Lung microvascular endothelial cell (primary cell): ENCODE measurements around the gene CCHCR1. TPM values are rescaled to one million over a fixed set of nuclear protein-coding genes. Genes with fewer than 3 reads are reported as not detected.
A peak's percentile ranks its signal among the peaks of the same experiment; 100 is the strongest.
"Not testable (repeated sequence)": the region's sequence is repeated elsewhere in the genome, so short reads cannot be mapped to it uniquely, and the experiment has no call there.

Experiments
- DNase-seq, 2 donors: peaks; one replicate each; pipeline versions ENCODE4 v3.0.0 to v3.0.0-alpha.2; 2010; ENCODE audit warnings: low read depth in 2 of 2
- total RNA-seq: library from RNA; depleted of rRNA; stranded (reverse); fragments of >200 nt; gene quantifications from 2 replicates; pipeline ENCODE4 v1.2.1, GENCODE V29; 2014

Gene CCHCR1
- total RNA-seq, 1 donor from 2014 or later: 7.7 TPM

DNA sequence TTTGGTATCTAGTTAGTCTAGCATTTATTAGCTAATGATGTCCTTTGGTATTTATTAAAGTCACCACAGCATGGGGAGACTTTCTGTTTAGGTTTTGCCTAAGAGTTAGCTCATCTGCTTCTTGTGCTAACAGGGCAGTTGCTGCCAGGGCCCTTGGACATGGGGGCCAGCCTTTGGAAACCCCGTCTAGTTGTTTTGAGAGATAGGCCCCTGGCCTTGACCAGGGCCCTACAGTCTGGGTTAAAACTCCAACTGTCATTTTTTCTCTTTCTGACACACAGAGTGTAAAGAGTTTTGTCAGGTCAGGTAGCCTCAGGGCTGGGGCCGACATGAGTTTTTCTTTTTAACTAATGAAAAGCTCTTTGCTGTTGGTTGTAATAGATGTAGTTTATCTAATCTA, 25.7 kb upstream of the CCHCR1 start:
- DNase-seq: not testable (repeated sequence)

DNA sequence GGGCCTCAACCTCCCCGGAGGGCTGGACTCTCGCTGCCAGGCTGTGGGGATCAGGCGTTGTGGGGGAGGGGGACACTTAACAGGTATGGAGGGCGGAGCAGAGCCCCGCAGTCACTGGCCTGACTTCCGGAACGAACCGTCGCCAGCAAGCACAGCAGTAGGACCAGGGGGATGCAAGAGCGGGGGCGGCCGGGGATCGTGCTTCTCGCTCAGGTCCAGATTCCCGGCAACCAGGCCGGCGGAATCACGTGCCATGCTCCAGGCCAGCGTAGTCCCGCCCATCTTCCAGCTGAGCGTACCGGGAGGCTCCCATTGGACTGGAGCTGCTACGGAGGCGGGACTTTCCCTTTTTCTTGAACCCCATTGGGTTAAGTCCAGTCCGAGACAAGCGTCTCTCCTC, 22.9 kb upstream of the CCHCR1 start:
- DNase-seq: peak; percentile 44 to 69

DNA sequence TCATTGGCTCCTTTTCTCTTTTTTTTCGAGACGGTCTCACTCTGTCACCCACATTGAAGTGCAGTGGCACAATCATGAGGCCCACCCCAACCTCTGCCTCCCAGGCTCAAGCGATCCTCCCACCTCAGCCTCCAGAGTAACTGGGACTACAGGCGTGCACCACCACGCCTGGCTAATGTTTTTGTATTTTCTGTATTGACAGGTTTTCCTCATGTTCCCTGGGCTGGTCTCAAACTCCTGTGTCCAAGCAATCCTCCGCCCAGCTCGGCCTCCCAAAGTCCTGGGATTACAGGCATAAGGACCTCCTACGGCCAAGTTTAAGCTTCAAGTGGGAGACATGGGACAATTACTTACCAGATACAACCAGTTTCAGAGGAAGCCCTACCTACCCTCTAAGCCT, 22.3 kb upstream of the CCHCR1 start:
- DNase-seq: no peak

DNA sequence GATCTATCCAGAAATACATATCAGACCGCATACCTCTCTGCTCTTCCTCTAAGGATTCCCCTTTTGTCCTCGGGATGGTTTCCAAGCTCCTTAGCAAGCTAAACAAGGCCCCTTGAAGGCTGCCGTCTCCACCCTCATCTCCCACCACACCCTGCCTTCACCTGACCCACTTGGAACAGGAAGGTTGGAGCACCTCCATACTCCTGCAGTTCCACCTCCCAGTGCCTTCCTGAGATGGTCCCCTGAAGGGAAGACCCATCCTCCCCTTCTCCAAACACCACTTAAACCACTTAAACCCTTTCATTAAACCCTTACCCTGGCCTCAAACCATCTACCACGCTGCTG, 21.4 kb upstream of the CCHCR1 start:
- no peak for DNase-seq

DNA sequence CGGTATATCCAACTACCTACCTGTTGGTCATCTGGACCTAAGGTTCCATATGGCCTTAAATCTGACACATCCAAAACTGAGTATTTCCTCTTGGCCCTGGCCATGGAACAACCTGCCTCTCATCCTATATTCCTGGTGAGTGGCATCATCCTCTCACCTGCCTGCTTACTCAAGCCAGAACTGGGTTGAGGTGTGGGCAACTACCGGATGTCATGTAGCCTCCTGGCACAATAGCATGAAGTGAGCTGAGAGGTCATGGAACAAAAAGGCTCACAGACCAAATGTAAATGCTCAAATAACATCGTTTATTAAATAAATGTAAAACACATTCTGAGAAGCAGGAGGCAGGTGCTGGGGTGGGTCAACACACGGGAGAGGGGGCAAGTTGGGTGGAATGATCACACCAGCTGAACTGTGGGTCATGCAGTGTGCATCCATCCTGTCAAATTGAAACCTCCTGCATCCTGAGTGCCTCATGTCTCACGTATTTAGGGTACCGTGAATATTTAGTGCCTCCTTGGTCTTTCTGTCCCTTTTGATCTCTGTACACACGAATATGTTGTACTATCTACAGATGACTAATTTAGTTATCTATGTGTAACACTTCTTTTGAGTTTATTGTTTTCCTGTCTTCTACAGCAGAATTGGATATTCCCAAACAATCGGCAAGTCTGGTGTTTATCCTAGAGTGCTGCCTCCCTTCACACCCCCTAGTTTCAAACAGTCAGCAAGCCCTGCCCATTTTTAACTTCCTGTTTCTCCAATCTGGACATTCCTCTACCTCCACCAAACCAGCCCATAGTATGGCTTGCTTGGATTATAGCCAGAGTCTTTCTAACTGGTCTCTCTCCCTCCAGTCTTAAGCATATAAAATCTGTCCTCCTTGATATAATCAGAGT, 20.8 kb upstream of the CCHCR1 start:
- DNase-seq: peak; percentile 19 to 39

DNA sequence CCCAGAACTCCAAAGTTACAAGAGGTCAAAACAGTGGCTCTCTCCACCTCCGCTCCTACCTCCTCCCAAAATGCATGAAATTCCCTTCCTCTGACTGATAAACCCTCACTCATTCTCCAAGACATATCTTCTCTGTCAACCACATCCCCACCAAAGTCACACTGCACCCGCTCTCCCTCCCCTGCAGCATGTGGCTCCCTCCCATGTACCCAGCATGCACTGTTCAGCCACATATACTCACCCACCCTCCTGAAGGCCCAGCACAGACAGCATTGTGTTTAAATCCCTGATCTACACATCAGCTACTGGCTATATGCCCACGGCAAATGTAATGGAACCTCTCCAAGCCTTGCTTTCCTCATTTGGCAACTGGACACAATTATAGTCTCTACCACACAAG, 18.4 kb upstream of the CCHCR1 start:
- peak in 1 of 2 donors; percentile 57 for DNase-seq

DNA sequence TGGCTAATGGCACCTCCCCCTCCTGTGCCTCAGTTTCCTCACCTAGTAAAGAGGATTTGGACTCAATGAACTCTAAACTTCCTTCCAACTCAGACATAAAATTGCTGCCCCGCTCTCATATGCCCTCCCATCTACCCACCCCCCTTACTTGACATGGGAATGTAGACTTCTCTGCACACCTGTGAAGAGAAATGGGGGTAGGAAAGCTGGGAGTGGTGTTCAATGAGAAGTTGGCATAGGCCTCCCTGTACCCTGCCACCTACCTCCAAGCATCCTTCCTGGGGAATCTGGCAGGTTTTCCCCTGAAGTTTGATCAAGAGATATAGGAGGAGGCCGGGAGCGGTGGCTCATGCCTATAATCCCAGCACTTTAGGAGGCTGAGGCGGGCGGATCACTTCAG, 16.8 kb upstream of the CCHCR1 start:
- DNase-seq: no peak

DNA sequence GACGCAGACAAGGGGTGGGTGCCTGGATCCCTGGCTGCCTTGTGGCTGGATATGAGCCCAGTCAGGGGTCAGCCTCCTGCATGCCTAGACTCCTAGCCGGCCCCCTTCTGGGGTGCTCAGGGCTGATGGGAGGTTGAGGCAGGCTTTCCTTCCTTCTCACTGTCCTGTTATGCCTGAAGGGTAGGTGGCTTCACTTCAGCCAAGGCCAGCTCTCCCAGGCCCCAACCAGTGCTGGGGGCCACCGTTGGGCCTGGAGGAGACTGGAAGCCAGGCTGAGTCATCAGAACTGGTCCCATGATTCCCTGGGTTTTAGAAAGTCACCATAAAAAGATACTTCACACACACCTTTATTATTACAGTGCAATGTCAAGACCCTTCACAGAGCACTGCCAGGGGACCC, 15.8 kb upstream of the CCHCR1 start:
- no peak for DNase-seq

DNA sequence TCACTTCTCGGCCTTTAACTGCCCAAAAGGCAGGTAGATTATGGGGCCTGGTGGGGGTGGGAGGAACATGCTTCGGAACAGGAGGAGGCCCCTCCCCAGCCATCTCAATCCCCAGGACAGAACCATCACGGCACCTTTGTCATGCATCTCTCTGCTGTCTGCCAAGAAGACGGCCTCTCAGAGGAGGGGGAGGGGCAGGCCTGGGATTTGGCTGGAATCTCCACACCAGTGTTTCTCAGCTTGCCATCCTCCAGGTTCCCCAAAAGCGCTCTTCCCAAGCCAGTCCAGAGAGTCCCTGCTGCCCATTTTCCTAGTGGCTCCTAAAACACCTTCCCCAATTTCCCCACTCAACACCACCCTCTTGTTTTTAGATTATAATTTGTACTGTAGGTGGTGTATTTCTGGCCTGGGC, 15.4 kb upstream of the CCHCR1 start:
- no peak for DNase-seq

DNA sequence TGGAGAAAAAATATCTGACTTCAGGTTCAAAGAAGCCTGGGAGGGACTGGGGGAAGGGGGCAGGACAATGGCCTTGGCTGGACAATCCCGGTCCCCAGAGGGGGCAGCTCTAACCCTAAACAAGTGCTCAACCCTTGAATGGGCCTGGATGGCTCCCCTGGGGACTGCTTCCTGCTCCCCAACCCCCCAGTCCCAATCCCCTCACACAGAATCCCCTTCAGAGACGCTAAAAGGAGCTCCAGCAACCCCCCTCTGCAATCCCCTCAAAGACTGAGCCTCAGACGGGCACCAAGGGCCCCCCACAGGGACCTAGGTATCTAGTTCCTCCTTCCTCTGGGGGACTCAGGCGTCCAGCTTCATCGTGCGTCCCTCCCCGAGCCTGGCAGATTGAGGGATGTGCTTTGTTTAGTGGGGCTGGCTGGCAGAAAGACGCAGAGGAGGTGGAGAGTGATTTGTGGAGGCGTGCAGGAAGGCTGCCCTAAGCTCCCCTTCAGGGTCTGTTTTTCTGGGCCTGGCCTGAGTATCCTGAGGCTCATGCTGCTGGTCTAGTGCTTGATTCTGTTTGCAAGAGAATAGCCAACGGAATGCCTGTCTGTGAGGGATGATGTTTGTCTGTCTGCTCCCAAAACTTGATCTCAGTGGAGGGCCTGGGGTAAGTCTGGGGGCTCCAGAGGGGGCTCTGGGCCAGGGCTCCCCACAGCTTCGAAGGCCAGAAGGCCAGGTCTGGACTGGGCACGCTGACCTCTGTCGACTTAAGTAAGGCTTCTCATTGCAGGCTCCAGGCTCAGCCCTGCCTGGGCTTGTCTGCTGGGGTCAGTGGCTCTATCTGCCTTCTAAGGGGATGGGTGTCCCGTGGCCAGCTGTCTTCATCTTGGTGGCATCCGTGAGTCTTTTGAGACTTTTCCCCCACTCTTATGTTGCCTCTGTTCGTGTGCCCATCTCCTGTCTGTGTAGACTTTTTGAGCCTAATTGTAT, 14.6 kb upstream of the CCHCR1 start:
- DNase-seq: no peak

DNA sequence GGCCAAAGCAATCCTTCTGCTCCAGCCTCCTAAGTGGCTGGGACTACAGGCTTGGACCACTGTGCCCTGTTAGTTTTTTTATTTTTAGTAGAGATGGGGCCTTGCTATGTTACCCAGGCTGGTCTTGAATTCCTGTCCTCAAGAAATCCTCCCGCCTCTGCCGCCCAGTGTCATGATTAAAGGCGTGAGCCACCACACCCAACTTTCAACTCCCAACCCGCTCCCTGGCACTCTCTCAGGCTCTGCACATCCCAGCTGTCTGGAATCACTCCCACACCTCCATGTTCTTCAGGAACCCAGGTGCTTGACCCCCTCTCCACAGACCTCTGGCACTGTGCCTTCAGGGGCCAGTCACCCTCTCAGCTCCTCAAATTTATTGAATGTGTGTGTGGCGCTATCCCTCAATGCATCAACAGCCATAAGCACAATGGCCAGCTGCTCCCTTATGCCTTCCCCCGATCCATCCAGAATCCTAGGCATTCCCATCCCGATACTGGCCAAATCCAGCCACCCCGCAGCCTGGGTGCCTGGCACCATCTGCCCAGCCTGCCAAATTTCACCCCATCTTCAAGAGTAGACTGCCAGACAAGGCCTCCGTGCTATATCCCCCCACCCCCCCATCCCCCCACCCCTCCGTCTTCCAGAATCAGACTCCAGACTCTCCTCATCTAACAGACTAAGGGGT, 13.5 kb upstream of the CCHCR1 start:
- DNase-seq: no peak

DNA sequence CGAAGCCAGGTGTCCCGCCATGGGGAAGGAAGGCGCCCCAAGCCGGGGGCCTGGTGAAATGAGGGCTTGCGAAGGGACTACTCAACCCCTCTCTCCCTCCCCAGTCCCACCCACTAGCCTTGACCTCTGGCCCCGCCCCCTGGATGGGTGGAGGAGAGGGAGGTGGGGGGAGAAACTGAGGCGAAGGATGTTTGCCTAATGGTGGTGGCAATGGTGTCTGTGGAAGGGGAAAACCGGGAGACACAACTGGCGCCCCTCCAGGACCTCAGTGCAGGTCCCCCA, 12.9 kb upstream of the CCHCR1 start, which contains the start of gene POU5F1:
Gene POU5F1, minus strand, starts transcription at position 83 of the 282 bp plus-strand sequence. Its CDS starts 62 bp downstream, at position 21.
- DNase-seq: no peak

DNA sequence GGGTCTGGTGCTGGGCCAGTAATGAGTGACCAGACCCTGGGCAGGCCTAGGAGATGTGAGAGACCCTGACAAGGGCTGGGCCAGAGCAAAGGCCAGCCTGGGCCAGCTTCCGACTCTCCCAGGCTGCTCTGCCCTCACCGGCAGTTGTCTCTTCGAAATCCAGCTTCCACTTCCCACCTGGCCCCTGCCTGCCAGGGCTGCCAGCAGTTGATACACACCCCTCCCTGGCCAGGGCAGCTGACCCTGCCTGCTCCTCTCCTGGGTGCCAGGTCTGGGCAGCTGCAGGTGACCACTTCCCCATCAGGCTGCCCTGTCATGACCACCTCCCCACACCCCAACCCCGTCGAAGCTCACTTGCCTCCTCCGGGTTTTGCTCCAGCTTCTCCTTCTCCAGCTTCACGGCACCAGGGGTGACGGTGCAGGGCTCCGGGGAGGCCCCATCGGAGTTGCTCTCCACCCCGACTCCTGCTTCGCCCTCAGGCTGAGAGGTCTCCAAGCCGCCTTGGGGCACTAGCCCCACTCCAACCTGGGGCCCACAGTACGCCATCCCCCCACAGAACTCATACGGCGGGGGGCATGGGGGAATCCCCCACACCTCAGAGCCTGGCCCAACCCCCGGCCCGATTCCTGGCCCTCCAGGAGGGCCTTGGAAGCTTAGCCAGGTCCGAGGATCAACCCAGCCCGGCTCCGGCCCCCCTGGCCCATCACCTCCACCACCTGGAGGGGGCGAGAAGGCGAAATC, 12.4 kb upstream of the CCHCR1 start:
- not testable (repeated sequence) for DNase-seq

DNA sequence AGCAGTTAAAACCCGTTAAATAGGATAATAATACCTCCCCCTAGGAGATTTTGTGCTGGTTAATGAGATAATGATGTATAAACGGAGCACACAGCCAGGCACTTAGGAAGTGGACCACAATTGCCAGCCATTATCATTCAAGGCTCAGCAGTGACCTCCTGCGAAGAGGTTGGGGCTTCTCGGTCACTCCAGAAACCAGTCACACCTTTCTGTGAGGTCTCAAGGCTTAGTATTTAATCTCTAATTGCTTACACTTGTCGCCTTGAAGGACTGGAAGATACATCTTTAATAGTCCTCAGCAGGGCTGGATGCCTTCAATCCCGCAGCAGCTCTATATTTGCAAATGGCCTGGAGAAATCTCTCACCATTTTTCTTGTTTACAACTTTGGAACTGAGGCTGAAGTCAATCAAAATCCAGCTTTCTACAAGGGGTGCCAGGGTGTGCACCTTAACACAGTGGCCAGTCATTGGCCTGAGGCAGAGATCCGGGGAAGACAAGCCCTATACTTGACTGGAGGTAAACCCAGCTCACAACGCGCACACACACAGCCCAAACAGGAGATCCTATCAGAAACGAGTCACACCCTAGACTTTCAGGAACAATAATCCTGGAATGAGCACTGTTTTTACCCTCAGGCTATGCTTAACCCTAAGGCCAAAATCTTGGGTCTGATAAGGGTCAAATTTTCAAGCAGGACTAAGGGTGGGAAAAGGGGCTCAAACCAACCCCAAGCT, 11.7 kb upstream of the CCHCR1 start:
- DNase-seq: no peak

DNA sequence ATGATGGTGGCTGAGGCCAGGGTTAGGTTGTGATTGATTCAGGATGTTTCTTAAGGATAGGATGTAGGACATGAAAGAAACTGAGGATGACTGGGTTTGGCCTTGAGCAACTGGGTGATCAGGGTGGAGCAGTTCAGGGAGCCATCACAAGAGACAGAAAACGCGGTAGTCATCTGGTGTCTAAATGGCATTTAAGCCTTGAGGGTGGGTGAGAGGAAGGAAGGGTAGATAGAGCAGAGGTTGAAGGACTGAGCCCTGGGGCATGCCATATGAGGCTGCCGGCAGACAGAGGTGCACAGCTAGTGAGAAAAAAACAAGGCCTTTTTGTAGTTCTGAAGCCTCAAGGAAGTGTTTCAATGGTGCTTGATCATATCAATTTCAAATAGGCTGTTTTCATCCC, 11.0 kb upstream of the CCHCR1 start:
- no peak for DNase-seq

DNA sequence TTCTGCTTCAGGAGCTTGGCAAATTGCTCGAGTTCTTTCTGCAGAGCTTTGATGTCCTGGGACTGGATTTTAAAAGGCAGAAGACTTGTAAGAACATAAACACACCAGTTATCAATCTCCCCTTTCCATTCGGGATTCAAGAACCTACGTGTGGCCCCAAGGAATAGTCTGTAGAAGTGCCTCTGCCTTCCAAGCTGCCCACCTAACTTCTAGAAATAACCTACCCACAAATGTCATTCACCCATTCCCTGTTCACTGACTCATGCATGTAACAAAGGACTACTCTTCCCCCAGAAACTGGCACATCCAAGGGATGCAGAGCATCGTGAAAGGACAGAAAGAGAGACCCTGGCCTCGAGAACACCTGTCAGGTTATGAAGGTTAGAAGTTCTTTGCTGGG, 8.4 kb upstream of the CCHCR1 start:
- DNase-seq: no peak

DNA sequence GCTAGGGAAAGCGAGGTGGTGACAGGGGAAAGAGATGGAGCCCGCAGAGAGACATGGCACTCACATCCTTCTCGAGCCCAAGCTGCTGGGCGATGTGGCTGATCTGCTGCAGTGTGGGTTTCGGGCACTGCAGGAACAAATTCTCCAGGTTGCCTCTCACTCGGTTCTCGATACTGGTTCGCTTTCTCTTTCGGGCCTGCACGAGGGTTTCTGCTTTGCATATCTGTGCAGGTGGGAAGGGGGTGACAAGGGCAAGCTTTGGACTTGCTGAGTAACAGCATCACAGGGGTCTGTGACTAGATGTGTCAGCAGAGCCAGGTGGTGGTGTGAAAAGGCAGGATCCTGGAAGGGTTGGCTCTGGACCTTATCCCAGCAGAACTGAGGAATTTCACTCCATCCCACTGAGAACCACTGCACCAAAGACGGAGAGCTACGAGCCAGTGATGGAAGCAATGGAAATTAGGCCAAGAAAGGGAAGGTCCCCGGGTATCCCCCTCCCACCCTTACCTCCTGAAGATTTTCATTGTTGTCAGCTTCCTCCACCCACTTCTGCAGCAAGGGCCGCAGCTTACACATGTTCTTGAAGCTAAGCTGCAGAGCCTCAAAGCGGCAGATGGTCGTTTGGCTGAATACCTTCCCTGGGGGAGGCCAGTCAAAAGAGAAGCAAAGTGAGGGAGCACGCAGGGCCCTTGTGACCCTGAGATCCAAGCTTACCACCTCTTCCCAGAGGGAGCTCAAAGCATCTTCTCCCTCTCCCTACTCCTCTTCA, 7.6 kb upstream of the CCHCR1 start:
- DNase-seq: not testable (repeated sequence)

DNA sequence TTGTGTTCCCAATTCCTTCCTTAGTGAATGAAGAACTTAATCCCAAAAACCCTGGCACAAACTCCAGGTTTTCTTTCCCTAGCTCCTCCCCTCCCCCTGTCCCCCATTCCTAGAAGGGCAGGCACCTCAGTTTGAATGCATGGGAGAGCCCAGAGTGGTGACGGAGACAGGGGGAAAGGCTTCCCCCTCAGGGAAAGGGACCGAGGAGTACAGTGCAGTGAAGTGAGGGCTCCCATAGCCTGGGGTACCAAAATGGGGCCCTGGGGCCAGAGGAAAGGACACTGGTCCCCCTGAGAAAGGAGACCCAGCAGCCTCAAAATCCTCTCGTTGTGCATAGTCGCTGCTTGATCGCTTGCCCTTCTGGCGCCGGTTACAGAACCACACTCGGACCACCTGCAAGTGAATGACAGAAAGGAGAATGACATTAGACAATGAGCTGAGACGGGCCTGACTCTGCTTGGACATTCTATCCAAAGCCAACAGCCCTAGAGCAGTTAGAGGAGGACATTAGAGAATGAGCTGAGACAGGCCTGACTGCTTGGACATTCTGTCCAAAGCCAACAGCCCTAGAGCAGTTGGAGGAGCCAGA, 7.0 kb upstream of the CCHCR1 start:
- DNase-seq: not testable (repeated sequence)

DNA sequence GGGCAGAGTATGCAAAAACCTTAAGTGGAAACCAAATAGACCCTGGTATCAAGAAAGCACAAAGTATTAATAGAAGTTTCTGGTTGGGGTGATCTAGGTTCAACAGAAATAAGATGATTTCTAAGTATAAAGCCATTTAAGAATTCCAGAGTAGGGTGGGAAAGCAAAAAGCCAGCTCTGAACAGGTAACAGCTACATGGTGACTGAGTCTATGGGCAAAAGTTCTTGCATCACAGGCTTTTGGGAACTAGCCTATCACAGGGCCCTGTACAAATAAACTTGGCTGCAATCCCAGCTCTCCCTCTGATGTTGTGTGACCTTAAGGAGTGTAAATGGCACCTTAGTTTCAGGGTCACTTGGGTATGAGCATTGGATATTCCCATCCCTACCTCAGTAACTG, 6.3 kb upstream of the CCHCR1 start:
- DNase-seq: no peak
